D721Med (cell line): ENCODE measurements around the gene MMP23B.
A peak's percentile ranks its signal among the peaks of the same experiment; 100 is the strongest.

Experiments used
- DNase-seq: peaks from one replicate; pipeline ENCODE4 v3.0.0; 2011; ENCODE audit warnings: low spot score; ENCODE audit not compliant: insufficient read length
- FAIRE-seq: peaks from 2 replicates; lab custom pipeline; 2011; peaks lifted over from hg19 to GRCh38; lab: Jason Lieb, UNC
- TF ChIP-seq, protein P1 (sequence below): IDR thresholded peaks from 2 replicates; pipeline ENCODE4 v1.5.1; 2012; ENCODE audit warnings: mild to moderate bottlenecking, control low read depth; ENCODE audit not compliant: insufficient read depth; ENCODE audit errors: missing control alignments

MMP23B gene

DNA sequence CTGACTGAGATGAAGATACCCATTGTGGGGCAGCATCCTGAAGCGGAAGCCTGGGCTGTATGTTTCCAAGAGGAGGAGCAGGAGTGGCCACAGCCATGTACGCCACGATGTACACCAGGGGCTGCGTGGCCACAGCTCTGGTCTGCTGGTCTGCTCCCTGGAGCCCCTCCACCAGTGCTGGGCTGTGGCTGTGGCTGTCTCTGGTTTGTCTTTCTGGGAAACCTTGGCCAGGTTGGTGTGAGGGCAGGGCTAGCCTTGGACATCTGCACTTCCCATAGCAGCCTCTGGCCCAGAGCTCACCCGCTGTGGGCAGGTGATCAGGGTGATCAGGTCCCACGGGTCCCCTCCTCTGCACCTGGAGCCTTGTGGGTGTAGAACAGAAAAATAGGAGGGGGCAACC lies 14.0 kb upstream of the MMP23B start:
- DNase-seq (no peak), FAIRE-seq (no peak)
- TF ChIP-seq, protein P1, sequence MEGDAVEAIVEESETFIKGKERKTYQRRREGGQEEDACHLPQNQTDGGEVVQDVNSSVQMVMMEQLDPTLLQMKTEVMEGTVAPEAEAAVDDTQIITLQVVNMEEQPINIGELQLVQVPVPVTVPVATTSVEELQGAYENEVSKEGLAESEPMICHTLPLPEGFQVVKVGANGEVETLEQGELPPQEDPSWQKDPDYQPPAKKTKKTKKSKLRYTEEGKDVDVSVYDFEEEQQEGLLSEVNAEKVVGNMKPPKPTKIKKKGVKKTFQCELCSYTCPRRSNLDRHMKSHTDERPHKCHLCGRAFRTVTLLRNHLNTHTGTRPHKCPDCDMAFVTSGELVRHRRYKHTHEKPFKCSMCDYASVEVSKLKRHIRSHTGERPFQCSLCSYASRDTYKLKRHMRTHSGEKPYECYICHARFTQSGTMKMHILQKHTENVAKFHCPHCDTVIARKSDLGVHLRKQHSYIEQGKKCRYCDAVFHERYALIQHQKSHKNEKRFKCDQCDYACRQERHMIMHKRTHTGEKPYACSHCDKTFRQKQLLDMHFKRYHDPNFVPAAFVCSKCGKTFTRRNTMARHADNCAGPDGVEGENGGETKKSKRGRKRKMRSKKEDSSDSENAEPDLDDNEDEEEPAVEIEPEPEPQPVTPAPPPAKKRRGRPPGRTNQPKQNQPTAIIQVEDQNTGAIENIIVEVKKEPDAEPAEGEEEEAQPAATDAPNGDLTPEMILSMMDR: no peak

DNA sequence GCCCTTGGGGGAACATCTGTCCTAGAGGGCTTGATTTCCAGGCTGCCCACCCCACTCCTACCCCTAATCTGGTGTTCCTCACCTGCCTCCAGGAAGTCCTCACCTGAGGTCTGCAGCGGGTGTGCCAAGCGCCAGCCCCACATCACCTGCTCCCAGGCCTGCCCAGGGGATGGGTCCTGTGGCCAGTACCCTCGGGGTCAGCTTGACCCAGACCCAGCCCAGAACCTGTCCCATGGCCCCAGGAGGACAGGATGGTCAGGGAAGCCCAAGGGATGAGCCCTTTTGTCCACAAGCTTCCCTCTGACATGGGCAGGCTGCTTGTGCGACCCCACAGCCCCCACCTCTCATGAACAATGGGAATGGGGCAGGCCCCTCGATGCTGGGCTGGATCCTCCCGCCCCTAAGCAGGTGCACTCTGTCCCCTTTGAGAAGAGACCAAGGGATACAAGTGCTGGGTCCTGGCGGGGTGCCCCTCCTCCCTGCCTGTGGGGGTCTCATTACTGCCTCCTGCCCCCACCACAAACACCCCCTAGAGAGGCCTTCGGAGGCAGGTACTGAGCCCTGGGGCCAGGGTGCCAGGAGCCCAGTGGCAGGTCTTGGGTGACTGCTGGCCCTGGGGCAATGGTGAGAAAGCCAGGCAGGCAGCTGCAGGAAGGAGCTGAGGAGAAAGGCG lies 13.4 kb upstream of the MMP23B start:
- TF ChIP-seq, protein P1: no peak
- FAIRE-seq (no peak), DNase-seq (no peak)

DNA sequence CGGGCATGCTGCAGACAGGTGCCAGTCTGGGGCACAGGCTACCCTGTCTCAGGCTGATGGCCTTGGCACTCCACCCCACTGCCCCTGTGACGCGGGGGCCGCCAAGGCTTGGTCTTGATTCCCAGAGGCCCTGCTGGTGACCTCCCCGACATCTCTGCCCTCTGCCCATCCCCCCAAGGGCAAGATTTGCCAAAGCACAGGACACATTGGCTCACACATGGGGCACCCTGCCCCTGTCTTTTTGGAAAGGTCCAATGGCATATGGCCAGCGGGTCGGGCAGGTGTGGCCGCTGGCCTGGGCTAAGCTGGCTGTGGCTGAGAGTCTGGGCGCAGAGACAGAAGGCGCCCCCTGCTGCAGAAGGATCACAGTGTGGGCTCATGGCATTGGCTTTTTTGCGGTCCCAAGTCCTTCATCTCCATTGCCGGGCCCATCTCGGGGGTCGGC lies 12.0 kb upstream of the MMP23B start:
- no peak for FAIRE-seq

DNA sequence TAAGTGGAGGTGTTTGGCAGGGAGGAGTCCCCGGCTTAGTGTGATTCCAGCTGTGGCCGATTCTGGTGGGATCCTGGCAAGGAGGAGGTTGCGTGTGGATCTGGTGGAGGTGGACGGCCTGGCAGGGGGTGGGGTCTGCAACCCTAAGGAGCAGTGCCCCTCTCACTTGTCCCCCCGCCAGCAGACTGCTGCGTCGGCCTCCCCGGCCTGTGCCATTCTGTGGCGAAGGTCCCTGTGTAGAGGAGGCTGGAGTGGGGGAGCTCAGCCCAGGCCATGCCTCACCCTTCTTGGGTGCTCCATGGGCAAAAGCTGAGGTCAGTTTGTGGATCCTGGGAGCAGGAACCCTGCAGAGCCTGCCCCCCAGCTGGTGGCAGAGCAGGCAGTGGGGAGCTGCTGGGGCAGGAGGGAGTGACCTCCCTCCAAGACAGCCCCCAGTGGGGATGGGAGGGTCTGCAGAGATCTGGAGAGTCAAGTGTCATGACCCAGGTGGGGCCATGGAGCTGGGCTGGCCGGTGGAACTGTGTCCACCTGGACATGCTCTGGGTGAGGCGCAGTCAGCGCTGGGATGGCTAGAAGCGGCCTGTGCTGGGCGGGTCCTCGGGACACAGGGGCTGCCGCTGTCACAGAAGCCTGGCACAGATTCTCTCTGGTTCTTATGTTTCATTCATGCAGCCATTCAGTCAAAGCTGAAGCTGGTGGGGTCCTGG lies 11.4 kb upstream of the MMP23B start:
- no peak for FAIRE-seq
- TF ChIP-seq, protein P1: no peak
- DNase-seq: no peak

More for the DNA sequence above, 12.0 kb upstream of the MMP23B start:
- no peak for DNase-seq
- TF ChIP-seq, protein P1: peak; percentile 8

DNA sequence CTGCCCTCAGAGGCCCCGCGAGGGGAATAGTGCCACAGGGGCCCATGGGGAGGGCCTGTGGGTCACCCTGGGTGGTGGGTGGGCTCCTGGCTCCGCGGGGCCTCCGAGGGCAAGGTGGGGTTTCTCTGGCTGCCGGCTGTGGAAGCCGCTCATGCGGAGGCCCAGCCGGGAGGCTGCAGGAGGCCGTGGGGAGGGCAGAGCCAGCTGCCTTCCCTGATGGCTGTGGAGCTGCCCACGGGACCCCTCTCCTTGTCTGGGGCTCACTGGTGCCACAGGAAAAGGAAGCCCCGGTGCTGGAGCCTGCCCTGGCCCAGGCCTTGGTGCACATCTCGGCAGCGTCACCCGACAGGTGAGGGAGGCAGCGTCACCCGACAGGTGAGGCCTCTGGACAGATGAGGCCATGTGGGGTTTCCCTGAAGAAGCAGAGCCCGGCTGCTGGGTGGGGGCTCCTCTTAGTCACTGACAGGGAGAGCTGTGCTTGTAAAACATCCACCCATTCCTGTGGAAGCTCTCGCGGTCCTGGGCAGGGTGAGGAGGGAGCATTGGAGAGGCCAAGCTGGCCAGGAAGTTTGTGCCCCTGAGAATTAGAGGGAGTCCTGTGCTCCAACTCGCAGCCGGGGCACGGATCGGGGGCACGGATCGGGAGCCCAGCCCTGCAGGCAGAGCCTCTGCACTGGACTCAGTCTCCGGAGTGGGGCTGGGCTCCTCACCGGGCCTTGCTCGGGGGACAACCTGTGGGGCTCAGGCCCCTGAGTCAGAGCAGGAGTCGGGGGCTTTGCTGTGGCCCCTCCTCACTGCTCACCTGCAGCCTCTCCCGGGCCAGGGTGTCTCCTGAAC lies 10.6 kb upstream of the MMP23B start:
- TF ChIP-seq, protein P1: no peak
- no peak for DNase-seq
- no peak for FAIRE-seq

DNA sequence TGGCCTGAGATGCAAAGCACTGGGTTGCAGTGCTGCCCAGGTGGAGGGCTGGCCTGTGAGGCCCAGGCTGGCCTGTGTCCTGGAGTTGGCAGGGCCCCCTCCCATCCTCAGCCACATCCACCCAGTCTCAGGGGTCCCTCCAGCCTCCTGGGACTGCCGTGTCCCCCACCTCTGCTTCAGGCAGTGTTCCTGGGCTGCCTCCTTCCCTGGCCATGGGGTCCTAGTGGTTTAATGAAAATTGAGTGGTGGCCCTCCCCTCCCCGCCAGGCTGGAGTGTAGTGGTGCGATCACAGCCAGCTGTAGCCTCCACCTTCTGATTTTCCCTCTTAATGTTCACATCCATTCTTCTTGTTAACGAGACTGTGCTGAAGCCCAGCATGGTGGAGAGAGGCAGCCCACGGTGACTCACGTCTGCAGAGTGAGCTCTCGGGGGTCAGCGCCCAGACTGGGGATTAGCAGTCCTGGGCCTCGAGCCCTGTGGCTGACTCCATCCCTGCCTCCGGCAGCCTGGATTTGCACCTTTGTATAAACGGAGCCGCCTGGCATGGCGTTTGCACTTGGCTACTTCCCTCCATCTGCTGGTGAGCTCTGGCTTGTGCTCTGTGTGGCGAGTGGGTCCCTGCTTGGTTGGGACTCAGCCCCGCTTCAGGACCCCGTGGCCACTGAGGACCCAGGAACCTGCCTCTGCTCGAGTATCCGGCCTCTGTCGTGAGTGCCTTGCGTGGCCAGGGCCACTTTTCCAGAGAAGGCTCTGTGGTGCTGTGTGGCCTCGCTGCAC lies 9.8 kb upstream of the MMP23B start:
- FAIRE-seq (no peak), DNase-seq (no peak)
- TF ChIP-seq, protein P1: no peak
